Glutamatergic neuron (in vitro differentiated cells): ENCODE data around the gene JMY. TPM values are rescaled to one million over a fixed set of nuclear protein-coding genes. Genes with fewer than 3 reads are reported as not detected.

Experiments used
- DNase-seq: peaks from one replicate; pipeline ENCODE4 v3.0.0; 2022
- H3K27ac Mint-ChIP-seq: one replicate; pipeline ENCODE4 v1.8.0; 2020; ENCODE audit warnings: mild to moderate bottlenecking, mixed read lengths, inconsistent platforms; ENCODE audit not compliant: unreplicated experiment
- H3K27me3 Mint-ChIP-seq: one replicate; pipeline ENCODE4 v1.8.0; 2020; ENCODE audit warnings: mild to moderate bottlenecking, moderate library complexity, mixed read lengths, inconsistent platforms; ENCODE audit not compliant: unreplicated experiment
- H3K36me3 Mint-ChIP-seq: one replicate; pipeline ENCODE4 v1.8.0; 2020; ENCODE audit warnings: mild to moderate bottlenecking, mixed read lengths, inconsistent platforms; ENCODE audit not compliant: unreplicated experiment
- H3K4me1 Mint-ChIP-seq: one replicate; pipeline ENCODE4 v1.8.0; 2020; ENCODE audit warnings: mild to moderate bottlenecking, low read depth, mixed read lengths, inconsistent platforms; ENCODE audit not compliant: unreplicated experiment
- H3K4me3 Mint-ChIP-seq: one replicate; pipeline ENCODE4 v1.8.0; 2020; ENCODE audit warnings: mild to moderate bottlenecking, mixed read lengths, inconsistent platforms; ENCODE audit not compliant: unreplicated experiment
- H3K9me3 Mint-ChIP-seq: one replicate; pipeline ENCODE4 v1.8.0; 2020; ENCODE audit warnings: mild to moderate bottlenecking, moderate library complexity, mixed read lengths, inconsistent platforms; ENCODE audit not compliant: unreplicated experiment
- CTCF ChIP-seq: fragments of 200-600 bp; sonication (generic); IDR thresholded peaks from one replicate; pipeline ENCODE4 v1.5.0; 2021; ENCODE audit not compliant: partially characterized antibody, unreplicated experiment
- total RNA-seq: library from RNA; stranded (reverse); fragmentation: NEBNext Ultra II Directional; extraction: Animal tissue kit (Norgen Biotek cat#: 25700); gene quantifications from one replicate; pipeline ENCODE4 v1.2.1, GENCODE V29; 2021; ENCODE audit not compliant: unreplicated experiment

The JMY gene
- total RNA-seq, 1 donor from 2014 or later: 22.2 TPM

GRCh38 chr5:79285285-79285684, 49.4 kb downstream of the JMY start:
- Mint-ChIP-seq H3K27me3 (no peaks in the 10 kb centered on the region), H3K4me3 (no peak overlapping the region), H3K9me3 (no peaks in the 10 kb centered on the region), H3K27ac (no peak overlapping the region), H3K4me1 (no peaks in the 10 kb centered on the region), H3K36me3 (no peaks in the 10 kb centered on the region)
- no peak for DNase-seq
- no peak for TF ChIP-seq CTCF

- H3K27me3 Mint-ChIP-seq: no peaks in the 10 kb centered on the region
- no peak overlapping the region for H3K4me3 Mint-ChIP-seq
- TF ChIP-seq CTCF: no peak
- no peaks in the 10 kb centered on the region for H3K9me3 Mint-ChIP-seq
- DNase-seq: no peak
- H3K4me1 Mint-ChIP-seq: no peaks in the 10 kb centered on the region
- no peak overlapping the region for H3K27ac Mint-ChIP-seq
- H3K36me3 Mint-ChIP-seq: no peaks in the 10 kb centered on the region
Measured at GRCh38 chr5:79285833-79286232, 49.9 kb downstream of the JMY start.

- no peak overlapping the region for H3K4me3 Mint-ChIP-seq
- peaks cover 5% of the 10 kb centered on the region for H3K4me1 Mint-ChIP-seq
Measured at GRCh38 chr5:79287380-79287779, 51.4 kb downstream of the JMY start.

DNA sequence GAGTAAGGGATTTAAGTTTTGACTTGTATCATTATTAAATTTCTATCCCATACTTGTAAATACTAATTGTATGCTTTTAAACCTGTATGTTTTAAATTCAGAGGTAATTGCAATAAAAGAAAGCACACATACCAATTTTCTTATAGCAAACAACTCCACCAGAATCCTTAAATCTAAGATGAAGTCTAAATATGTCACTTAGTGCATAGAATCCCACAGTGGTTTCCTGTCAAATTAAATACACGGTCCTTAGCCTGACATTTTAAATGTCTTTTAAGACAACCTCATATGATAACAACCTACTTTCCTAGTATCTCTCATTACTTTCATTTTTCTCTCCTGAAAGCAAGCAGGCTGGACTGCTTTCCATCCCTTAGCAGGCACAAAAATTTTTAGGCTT, 52.0 kb downstream of the JMY start:
- Mint-ChIP-seq H3K27ac (no peak overlapping the region), H3K36me3 (no peaks in the 10 kb centered on the region), H3K4me1 (peaks cover 9% of the 10 kb centered on the region), H3K27me3 (no peaks in the 10 kb centered on the region), H3K9me3 (no peaks in the 10 kb centered on the region), H3K4me3 (no peak overlapping the region)
- DNase-seq: no peak
- no peak for TF ChIP-seq CTCF

More at GRCh38 chr5:79287380-79287779, 51.4 kb downstream of the JMY start:
- TF ChIP-seq CTCF: no peak
- Mint-ChIP-seq H3K27ac (no peak overlapping the region), H3K27me3 (no peaks in the 10 kb centered on the region), H3K36me3 (no peaks in the 10 kb centered on the region), H3K9me3 (no peaks in the 10 kb centered on the region)
- no peak for DNase-seq

- Mint-ChIP-seq H3K27ac (no peak overlapping the region), H3K36me3 (no peaks in the 10 kb centered on the region), H3K9me3 (no peaks in the 10 kb centered on the region), H3K4me1 (peaks cover 9% of the 10 kb centered on the region), H3K4me3 (no peak overlapping the region), H3K27me3 (no peaks in the 10 kb centered on the region)
- no peak for TF ChIP-seq CTCF
- DNase-seq: no peak
Measured at GRCh38 chr5:79295029-79295428, 59.1 kb downstream of the JMY start.
